Measurements from ENCODE around the gene CD22.

GRCh38 chr19:35344511-35345031 lies 15.6 kb downstream of the CD22 start:
- TF ChIP-seq SMC3 (conservative IDR thresholded peaks at IDR 0.05; ENCODE audit: poor library complexity) (no peak), CTCF (IDR thresholded peaks at IDR 0.05; ENCODE audit: poor library complexity, severe bottlenecking) (no peak), POLR2AphosphoS5 (IDR thresholded peaks at IDR 0.05) (no peak), REST (IDR thresholded peaks at IDR 0.05; ENCODE audit: borderline replicate concordance) (no peak), EZH2 (IDR thresholded peaks at IDR 0.05; ENCODE audit: borderline replicate concordance, insufficient read depth, low read length, poor library complexity, severe bottlenecking) (no peak)

Data from neural cell (in vitro differentiated cells).